HepG2 (cell line): ENCODE measurements around the gene STAP2. TPM values are rescaled to one million over a fixed set of nuclear protein-coding genes. Genes with fewer than 3 reads are reported as not detected.

Experiments used
- ATAC-seq: fragments of 200-7000 bp; cut with Tn5 transposase; 3 replicates; pipeline ENCODE4 v1.9.1; 2020; ENCODE audit warnings: mild to moderate bottlenecking, moderate library complexity
- BruUV-seq: library from RNA; stranded (reverse); fragments of 400-500 nt; replicated peaks from 2 replicates; lab custom pipeline; 2021; lab: Mats Ljungman, UMichigan
- CTCF ChIA-PET: fragments of 300-600 bp; formaldehyde crosslinking; extraction: SDS; loops from one replicate; lab custom pipeline; 2021; ENCODE audit warnings: low total read pairs, inconsistent platforms, low intra/inter-chr PET ratio; lab: Yijun Ruan, JAX
- POLR2A ChIA-PET: fragments of 350-600 bp; sonication (Branson Sonifier 250); formaldehyde crosslinking; loops from one replicate; lab custom pipeline; 2020; ENCODE audit warnings: antibody characterized with exemption, inconsistent platforms; lab: Yijun Ruan, JAX
- DNase-seq: peaks from one replicate; pipeline ENCODE4 v3.0.0-alpha.2; 2015; ENCODE audit warnings: low spot score
- FAIRE-seq: peaks from 3 replicates; lab custom pipeline; 2011; peaks lifted over from hg19 to GRCh38; lab: Jason Lieb, UNC
- H2AFZ ChIP-seq: one replicate; pipeline ENCODE4 v1.6.1; 2011; ENCODE audit warnings: low read length, inconsistent platforms
- H3K27ac ChIP-seq: fragments of 300-600 bp; 3 replicates; pipeline ENCODE4 v1.8.0; 2011; ENCODE audit warnings: mixed run types, mild to moderate bottlenecking, mixed read lengths, low read length, inconsistent platforms; ENCODE audit not compliant: insufficient read depth; ENCODE audit errors: extremely low read length
- H3K27me3 ChIP-seq, 2 experiments: fragments of 200-600 bp in 1 of 2; 2 replicates in 1 of 2; 3 replicates in 1 of 2; pipeline versions ENCODE4 v1.6.0 to v1.8.0; 2011; ENCODE audit warnings: low read length in 2 of 2, mild to moderate bottlenecking in 2 of 2, moderate library complexity in 2 of 2, inconsistent platforms in 1 of 2; ENCODE audit not compliant: insufficient read depth in 2 of 2, control insufficient read depth in 1 of 2
- H3K36me3 ChIP-seq, 2 experiments: fragments of 200-600 bp in 1 of 2; replicated peaks in 1 of 2; 2 replicates in 1 of 2; 3 replicates in 1 of 2; pipeline versions ENCODE4 v1.5.1 to v1.8.0; 2011; ENCODE audit warnings: low read length in 2 of 2, inconsistent platforms in 1 of 2; ENCODE audit not compliant: insufficient read depth in 2 of 2, control insufficient read depth in 1 of 2
- H3K4me1 ChIP-seq: 2 replicates; pipeline ENCODE4 v1.5.1; 2012; ENCODE audit warnings: low read length, inconsistent platforms; ENCODE audit not compliant: insufficient read depth
- H3K4me2 ChIP-seq: 2 replicates; pipeline ENCODE4 v1.6.0; 2011; ENCODE audit warnings: low read depth, low read length, inconsistent platforms
- H3K4me3 ChIP-seq, 3 experiments: fragments of 200-600 bp in 1 of 3; sonication (generic), shearing (Covaris generic) in 1 of 3; replicated peaks in 1 of 3; 2 replicates each; pipeline ENCODE4 v1.5.1; 2011 to 2016; ENCODE audit warnings: low read length in 3 of 3, inconsistent platforms in 2 of 3, low read depth in 2 of 3, mild to moderate bottlenecking in 2 of 3, control low read depth in 1 of 3, mixed read lengths in 1 of 3; ENCODE audit not compliant: insufficient read depth in 1 of 3
- H3K79me2 ChIP-seq: one replicate; pipeline ENCODE4 v1.6.1; 2011; ENCODE audit warnings: low read length, inconsistent platforms; ENCODE audit not compliant: insufficient read depth
- H3K9ac ChIP-seq: 2 replicates; pipeline ENCODE4 v1.6.0; 2011; ENCODE audit warnings: mild to moderate bottlenecking, low read depth, low read length, inconsistent platforms; ENCODE audit not compliant: insufficient read depth
- H3K9me3 ChIP-seq: 2 replicates; pipeline ENCODE4 v1.5.1; 2012; ENCODE audit warnings: mild to moderate bottlenecking, low read length
- H4K20me1 ChIP-seq: 2 replicates; pipeline ENCODE4 v1.6.0; 2011; ENCODE audit warnings: inconsistent platforms, mild to moderate bottlenecking, low read length, moderate library complexity; ENCODE audit not compliant: insufficient read depth
- ARNT2 ChIP-seq: sonication (generic); formaldehyde crosslinking; IDR thresholded peaks from 2 replicates; pipeline ENCODE4 v1.8.0; 2022; ENCODE audit warnings: mild to moderate bottlenecking, low read depth, missing genetic modification reagents, moderate library complexity
- ASH2L ChIP-seq: fragments of 300-600, 200-600 bp; sonication (generic); IDR thresholded peaks from 2 replicates; pipeline ENCODE4 v1.7.0; 2017; ENCODE audit warnings: low read depth, mild to moderate bottlenecking, moderate library complexity, mixed read lengths, low read length; ENCODE audit not compliant: insufficient read length
- DR1 ChIP-seq: sonication (generic); formaldehyde crosslinking; IDR thresholded peaks from 2 replicates; pipeline ENCODE4 v1.8.0; 2021; ENCODE audit warnings: mild to moderate bottlenecking, missing genetic modification reagents, inconsistent platforms
- GTF2F1 ChIP-seq: fragments of 150-350 bp; IDR thresholded peaks from 2 replicates; pipeline ENCODE4 v1.6.1; 2014; ENCODE audit warnings: low read length
- HBP1 ChIP-seq: IDR thresholded peaks from 2 replicates; pipeline ENCODE4 v1.6.1; 2016; ENCODE audit warnings: low read depth, control low read depth
- PTBP1 ChIP-seq: fragments of 200-400 bp; formaldehyde crosslinking; IDR thresholded peaks from 2 replicates; pipeline ENCODE4 v1.6.1; 2018; ENCODE audit warnings: low read length, low read depth; ENCODE audit not compliant: poor library complexity, severe bottlenecking
- RBFOX2 ChIP-seq: fragments of 200-400 bp; formaldehyde crosslinking; IDR thresholded peaks from 2 replicates; pipeline ENCODE4 v1.6.1; 2017; ENCODE audit warnings: low read depth, mild to moderate bottlenecking, low read length
- SMARCE1 ChIP-seq: fragments of 450-650 bp; IDR thresholded peaks from 2 replicates; pipeline ENCODE4 v1.6.1; 2017; ENCODE audit warnings: borderline replicate concordance
- ZFP37 ChIP-seq: sonication (generic); formaldehyde crosslinking; IDR thresholded peaks from 2 replicates; pipeline ENCODE4 v1.4.0; 2020; ENCODE audit warnings: missing genetic modification reagents, borderline replicate concordance
- ZNF280D ChIP-seq: sonication (generic); formaldehyde crosslinking; IDR thresholded peaks from 2 replicates; pipeline ENCODE4 v1.5.1; 2020; ENCODE audit warnings: mild to moderate bottlenecking, missing genetic modification reagents
- ZNF687 ChIP-seq: sonication (generic); formaldehyde crosslinking; IDR thresholded peaks from 2 replicates; pipeline ENCODE4 v1.5.1; 2020; ENCODE audit warnings: mild to moderate bottlenecking, missing genetic modification reagents, moderate library complexity
- WGBS: methylation state at CpG from one replicate; pipeline ENCODE4 v1.1.6; 2017; ENCODE audit warnings: low lambda C conversion rate; 5-methylcytosine and 5-hydroxymethylcytosine counted together
- in situ Hi-C: cut with HindIII; loops from 2 replicates; pipeline ENCODE4 v1.10.0; 2017; ENCODE audit warnings: low pct_unique_long_range_greater_than_20kb; ENCODE audit not compliant: extremely low pct_ligation_motif_present
- intact Hi-C: fragments of 100-400 bp; cut with micrococcal nuclease; formaldehyde crosslinking; loops from one replicate; pipeline ENCODE4 v1.10.0; 2022; ENCODE audit not compliant: unreplicated experiment
- polyA plus RNA-seq, 8 experiments: library from polyadenylated mRNA; depleted of rRNA in 3 of 8; stranded (reverse) in 7 of 8; unstranded in 1 of 8; fragments of >200 nt; fragmentation: Illumina TruSeq in 4 of 8; extraction: Trizol in 4 of 8; gene quantifications; 2 replicates each; pipeline versions ENCODE4 v1.2.1 to v1.2.3, GENCODE V29; 2011 to 2016; ENCODE audit warnings: low read depth in 4 of 8, missing spikeins in 1 of 8, mixed read lengths in 1 of 8; ENCODE audit not compliant: insufficient read depth in 1 of 8
- total RNA-seq, 5 experiments: library from RNA; depleted of rRNA; stranded (reverse); fragments of >200 nt; fragmentation: Illumina TruSeq; extraction: Trizol; gene quantifications; 2 replicates each; pipeline ENCODE4 v1.2.3, GENCODE V29; 2016; ENCODE audit warnings: low read depth in 1 of 5
- TF ChIP-seq, protein P1 (sequence below): sonication (generic); formaldehyde crosslinking; conservative IDR thresholded peaks from 2 replicates; pipeline ENCODE4 v1.4.0; 2020; ENCODE audit warnings: missing genetic modification reagents

STAP2 gene
- total and polyA plus RNA-seq, 2 of the 13 experiments (the other 11 are each of a cell fraction or from before 2014, with no cell fraction given), result 39.0 to 43.7 TPM

- intact Hi-C loops (no loop called here), in situ Hi-C loops (no loop called here)
- ChIA-PET CTCF (interaction anchor here (1.2 kb wide), 1 partner anchor 31 kb away, joined by 3 read pairs; no protein-coding TSS in a partner anchor), POLR2A (interaction anchor here (3.1 kb wide), 1 partner anchor 12 kb away, joined by 19 read pairs; no protein-coding TSS in a partner anchor)
- Histone ChIP-seq H3K27me3 (peaks cover 0 to 2% of the 10 kb centered on the region in 2 experiments; a peak in 1 of 5 replicates), H3K79me2 (no peaks in the 10 kb centered on the region), H4K20me1 (no peaks in the 10 kb centered on the region), H3K9ac (no peak overlapping the region), H3K4me3 (peak overlapping the region in 1 of 3 experiments; percentile 44; a peak in 1 of 6 replicates), H3K36me3 (no peaks in the 10 kb centered on the region), H3K27ac (no peak overlapping the region), H3K9me3 (no peaks in the 10 kb centered on the region), H3K4me1 (peaks cover 25% of the 10 kb centered on the region), H2AFZ (no peak overlapping the region), H3K4me2 (peak overlapping the region; percentile 38)
- 34% methylated on average over 10 of the region's 27 CpGs for WGBS
- BruUV-seq, result no TSS peak
- ATAC-seq, result peak; percentile 83
- DNase-seq, result peak; percentile 35
- no peak for FAIRE-seq
- TF ChIP-seq ZNF280D (CRISPR knock-in tag) (no peak), DR1 (no peak), SMARCE1 (no peak), ARNT2 (CRISPR knock-in tag) (no peak), ZNF687 (CRISPR knock-in tag) (peak; percentile 59), PTBP1 (no peak), HBP1 (CRISPR knock-in tag) (no peak), GTF2F1 (no peak), ASH2L (no peak), ZFP37 (CRISPR knock-in tag) (no peak), RBFOX2 (no peak)
- TF ChIP-seq, protein P1, sequence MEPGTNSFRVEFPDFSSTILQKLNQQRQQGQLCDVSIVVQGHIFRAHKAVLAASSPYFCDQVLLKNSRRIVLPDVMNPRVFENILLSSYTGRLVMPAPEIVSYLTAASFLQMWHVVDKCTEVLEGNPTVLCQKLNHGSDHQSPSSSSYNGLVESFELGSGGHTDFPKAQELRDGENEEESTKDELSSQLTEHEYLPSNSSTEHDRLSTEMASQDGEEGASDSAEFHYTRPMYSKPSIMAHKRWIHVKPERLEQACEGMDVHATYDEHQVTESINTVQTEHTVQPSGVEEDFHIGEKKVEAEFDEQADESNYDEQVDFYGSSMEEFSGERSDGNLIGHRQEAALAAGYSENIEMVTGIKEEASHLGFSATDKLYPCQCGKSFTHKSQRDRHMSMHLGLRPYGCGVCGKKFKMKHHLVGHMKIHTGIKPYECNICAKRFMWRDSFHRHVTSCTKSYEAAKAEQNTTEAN, result no peak
These were observed 40.5 kb downstream of the STAP2 start for GRCh38 chr19:4297901-4298809.
